SK-N-SH (cell line): ENCODE results near the gene C2orf42. TPM values are rescaled to one million over a fixed set of nuclear protein-coding genes. Genes with fewer than 3 reads are reported as not detected.

ENCODE experiments used
- CTCF ChIA-PET: fragments of 300-600, 350-600 bp; formaldehyde crosslinking; extraction: SDS; loops from one replicate; lab custom pipeline; 2021; lab: Yijun Ruan, JAX
- POLR2A ChIA-PET: fragments of 350-600 bp; sonication (Branson Sonifier 250); formaldehyde crosslinking; extraction: SDS; loops from one replicate; lab custom pipeline; 2020; ENCODE audit warnings: antibody characterized with exemption, inconsistent platforms; lab: Yijun Ruan, JAX
- DNase-seq: peaks from one replicate; pipeline ENCODE4 v3.0.0; 2012
- H2AFZ ChIP-seq: fragments of 200-600 bp; sonication (generic); 2 replicates; pipeline ENCODE4 v1.8.1; 2016; ENCODE audit warnings: antibody characterized with exemption, mild to moderate bottlenecking, low read depth
- H3F3A ChIP-seq: fragments of 200-600 bp; sonication (generic); replicated peaks from 2 replicates; pipeline ENCODE3; 2016; ENCODE audit warnings: antibody characterized with exemption, mild to moderate bottlenecking; ENCODE audit not compliant: insufficient read depth
- H3K27ac ChIP-seq, 2 experiments: fragments of 200-500 bp in 1 of 2; fragments of 200-600 bp in 1 of 2; sonication (Bioruptor generic) in 1 of 2; sonication (generic), shearing (Covaris generic) in 1 of 2; 2 replicates each; pipeline versions ENCODE4 v1.5.1 to v1.6.1; 2014 to 2016; ENCODE audit warnings: low read depth in 2 of 2, inconsistent platforms in 1 of 2, low read length in 1 of 2, mild to moderate bottlenecking in 1 of 2, mixed read lengths in 1 of 2
- H3K27me3 ChIP-seq: fragments of 200-600 bp; sonication (generic), shearing (Covaris generic); 2 replicates; pipeline ENCODE4 v1.6.1; 2016; ENCODE audit warnings: mixed run types; ENCODE audit not compliant: insufficient read depth
- H3K36me3 ChIP-seq, 2 experiments: fragments of 200-500 bp in 1 of 2; fragments of 200-600 bp in 1 of 2; sonication (Bioruptor generic) in 1 of 2; sonication (generic) in 1 of 2; replicated peaks in 1 of 2; 2 replicates each; pipeline versions ENCODE3 to v1.5.1; 2014 to 2016; ENCODE audit warnings: low read length in 1 of 2, mild to moderate bottlenecking in 1 of 2; ENCODE audit not compliant: insufficient read depth in 2 of 2, control insufficient read depth in 1 of 2
- H3K4me1 ChIP-seq, 2 experiments: fragments of 200-500 bp in 1 of 2; fragments of 200-600 bp in 1 of 2; sonication (Bioruptor generic) in 1 of 2; sonication (generic), shearing (Covaris generic) in 1 of 2; 2 replicates each; pipeline versions ENCODE4 v1.5.1 to v1.6.1; 2014 to 2016; ENCODE audit warnings: low read depth in 1 of 2, low read length in 1 of 2, mixed run types in 1 of 2; ENCODE audit not compliant: insufficient read depth in 2 of 2, control insufficient read depth in 1 of 2
- H3K4me2 ChIP-seq: fragments of 200-600 bp; sonication (generic), shearing (Covaris generic); 2 replicates; pipeline ENCODE4 v1.6.1; 2017; ENCODE audit warnings: mixed run types
- H3K4me3 ChIP-seq, 2 experiments: fragments of 200-500 bp in 1 of 2; fragments of 200-600 bp in 1 of 2; sonication (Bioruptor generic) in 1 of 2; sonication (generic), shearing (Covaris generic) in 1 of 2; 2 replicates each; pipeline versions ENCODE4 v1.5.1 to v1.8.1; 2014 to 2016; ENCODE audit warnings: low read depth in 2 of 2, inconsistent platforms in 1 of 2, low read length in 1 of 2, mild to moderate bottlenecking in 1 of 2, mixed read lengths in 1 of 2, moderate library complexity in 1 of 2
- H3K79me2 ChIP-seq: fragments of 200-600 bp; sonication (generic); 2 replicates; pipeline ENCODE4 v1.8.1; 2017; ENCODE audit warnings: mild to moderate bottlenecking; ENCODE audit not compliant: insufficient read depth
- H3K9ac ChIP-seq: fragments of 200-600 bp; sonication (generic); 2 replicates; pipeline ENCODE4 v1.6.1; 2017; ENCODE audit warnings: mixed run types
- H3K9me2 ChIP-seq: fragments of 200-600 bp; sonication (generic); 2 replicates; pipeline ENCODE4 v1.6.1; 2017; ENCODE audit warnings: mixed run types
- H3K9me3 ChIP-seq: fragments of 200-600 bp; sonication (generic); 2 replicates; pipeline ENCODE4 v1.6.1; 2017; ENCODE audit warnings: mixed run types, mild to moderate bottlenecking, moderate library complexity
- H4K20me1 ChIP-seq: fragments of 200-600 bp; sonication (generic); 2 replicates; pipeline ENCODE4 v1.6.1; 2017; ENCODE audit warnings: mild to moderate bottlenecking, mixed run types; ENCODE audit not compliant: insufficient read depth
- EP300 ChIP-seq, 2 experiments: IDR thresholded peaks; 2 replicates each; pipeline versions ENCODE4 v1.4.0 to v1.6.1; 2012; ENCODE audit warnings: borderline replicate concordance in 1 of 2, low read depth in 1 of 2, low read length in 1 of 2
- EZH2phosphoT487 ChIP-seq: fragments of 200-600 bp; sonication (generic); IDR thresholded peaks from 2 replicates; pipeline ENCODE4 v1.6.1; 2017; ENCODE audit warnings: low read depth, mixed run types, mild to moderate bottlenecking, antibody characterized with exemption, moderate library complexity, borderline replicate concordance
- FOXJ3 ChIP-seq: sonication (generic); formaldehyde crosslinking; IDR thresholded peaks from 2 replicates; pipeline ENCODE4 v1.5.1; 2020; ENCODE audit warnings: mild to moderate bottlenecking, missing genetic modification reagents
- JUND ChIP-seq: IDR thresholded peaks from 2 replicates; pipeline ENCODE4 v1.4.0; 2012
- NFIC ChIP-seq: IDR thresholded peaks from 2 replicates; pipeline ENCODE4 v1.4.0; 2012; ENCODE audit warnings: borderline replicate concordance
- NRF1 ChIP-seq: IDR thresholded peaks from 2 replicates; pipeline ENCODE4 v1.6.1; 2012; ENCODE audit warnings: low read depth, mild to moderate bottlenecking, low read length
- PBX3 ChIP-seq: IDR thresholded peaks from 2 replicates; pipeline ENCODE4; 2012
- POLR2AphosphoS5 ChIP-seq: IDR thresholded peaks from 2 replicates; pipeline ENCODE4 v1.6.1; 2012; ENCODE audit warnings: low read depth, low read length
- RAD21 ChIP-seq: IDR thresholded peaks from 2 replicates; pipeline ENCODE4 v1.6.1; 2012; ENCODE audit warnings: mild to moderate bottlenecking, low read length
- REST ChIP-seq: IDR thresholded peaks from 2 replicates; pipeline ENCODE4 v1.6.1; 2012; ENCODE audit warnings: mild to moderate bottlenecking, low read depth, low read length, moderate library complexity
- RXRA ChIP-seq: IDR thresholded peaks from 2 replicates; pipeline ENCODE4 v1.4.0; 2012; ENCODE audit warnings: low read depth, mild to moderate bottlenecking, borderline replicate concordance
- SMC3 ChIP-seq: IDR thresholded peaks from 2 replicates; pipeline ENCODE4 v1.6.1; 2012; ENCODE audit warnings: low read depth, low read length, improper control_type of control experiment
- TCF12 ChIP-seq: IDR thresholded peaks from 2 replicates; pipeline ENCODE4 v1.4.0; 2012
- TEAD4 ChIP-seq: IDR thresholded peaks from 2 replicates; pipeline ENCODE4 v1.4.0; 2012; ENCODE audit warnings: mild to moderate bottlenecking, borderline replicate concordance; ENCODE audit not compliant: insufficient read depth
- ZBTB33 ChIP-seq: IDR thresholded peaks from 2 replicates; pipeline ENCODE4 v1.4.0; 2012; ENCODE audit warnings: low read depth, borderline replicate concordance
- WGBS: methylation state at CpG from one replicate; pipeline ENCODE4 v1.1.6; 2017; ENCODE audit warnings: low lambda C conversion rate; 5-methylcytosine and 5-hydroxymethylcytosine counted together
- polyA plus RNA-seq, 3 experiments: library from polyadenylated mRNA; depleted of rRNA; stranded (reverse); fragments of >200 nt; gene quantifications; 2 replicates each; pipeline ENCODE4 v1.2.3, GENCODE V29; 2012
- TF ChIP-seq, protein P1 (sequence below): IDR thresholded peaks from 2 replicates; pipeline ENCODE4 v1.4.0; 2012; ENCODE audit warnings: low read depth
- TF ChIP-seq, protein P2 (sequence below): fragments of 150-350 bp; IDR thresholded peaks from 2 replicates; pipeline ENCODE4 v1.6.1; 2017; ENCODE audit warnings: antibody characterized with exemption, low read length, low read depth, borderline replicate concordance
- TF ChIP-seq, protein P3 (sequence below): fragments of 150-350 bp; IDR thresholded peaks from 2 replicates; pipeline ENCODE4 v1.6.1; 2016; ENCODE audit warnings: mild to moderate bottlenecking, low read depth, low read length
- TF ChIP-seq, protein P4 (sequence below): fragments of 200-600 bp; sonication (generic); IDR thresholded peaks from 2 replicates; pipeline ENCODE4 v1.6.1; 2017; ENCODE audit warnings: antibody characterized with exemption, mild to moderate bottlenecking, moderate library complexity

Gene C2orf42
- polyA plus RNA-seq, 1 of the 3 experiments (the other 2 are of a cell fraction), result 5.1 TPM

GRCh38 chr2:70199320-70199864, 8.6 kb upstream of the C2orf42 start:
- no peaks in the 10 kb centered on the region for H3K27me3 ChIP-seq
- H3K4me1 ChIP-seq, result no peaks in the 10 kb centered on the region
- no peaks in the 10 kb centered on the region for H4K20me1 ChIP-seq
- H3K9me2 ChIP-seq, result no peaks in the 10 kb centered on the region
- H2AFZ ChIP-seq, result no peak overlapping the region
- H3K4me2 ChIP-seq, result no peak overlapping the region
- H3K79me2 ChIP-seq, result no peaks in the 10 kb centered on the region
- DNase-seq, result no peak
- TF ChIP-seq SMC3, result no peak
- no peak for TF ChIP-seq REST
- TF ChIP-seq, protein P1, sequence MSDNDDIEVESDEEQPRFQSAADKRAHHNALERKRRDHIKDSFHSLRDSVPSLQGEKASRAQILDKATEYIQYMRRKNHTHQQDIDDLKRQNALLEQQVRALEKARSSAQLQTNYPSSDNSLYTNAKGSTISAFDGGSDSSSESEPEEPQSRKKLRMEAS, result no peak
- TF ChIP-seq EZH2phosphoT487, result no peak
- no peak for TF ChIP-seq FOXJ3
- TF ChIP-seq, protein P2, sequence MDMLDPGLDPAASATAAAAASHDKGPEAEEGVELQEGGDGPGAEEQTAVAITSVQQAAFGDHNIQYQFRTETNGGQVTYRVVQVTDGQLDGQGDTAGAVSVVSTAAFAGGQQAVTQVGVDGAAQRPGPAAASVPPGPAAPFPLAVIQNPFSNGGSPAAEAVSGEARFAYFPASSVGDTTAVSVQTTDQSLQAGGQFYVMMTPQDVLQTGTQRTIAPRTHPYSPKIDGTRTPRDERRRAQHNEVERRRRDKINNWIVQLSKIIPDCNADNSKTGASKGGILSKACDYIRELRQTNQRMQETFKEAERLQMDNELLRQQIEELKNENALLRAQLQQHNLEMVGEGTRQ, result no peak
- TF ChIP-seq, protein P3, sequence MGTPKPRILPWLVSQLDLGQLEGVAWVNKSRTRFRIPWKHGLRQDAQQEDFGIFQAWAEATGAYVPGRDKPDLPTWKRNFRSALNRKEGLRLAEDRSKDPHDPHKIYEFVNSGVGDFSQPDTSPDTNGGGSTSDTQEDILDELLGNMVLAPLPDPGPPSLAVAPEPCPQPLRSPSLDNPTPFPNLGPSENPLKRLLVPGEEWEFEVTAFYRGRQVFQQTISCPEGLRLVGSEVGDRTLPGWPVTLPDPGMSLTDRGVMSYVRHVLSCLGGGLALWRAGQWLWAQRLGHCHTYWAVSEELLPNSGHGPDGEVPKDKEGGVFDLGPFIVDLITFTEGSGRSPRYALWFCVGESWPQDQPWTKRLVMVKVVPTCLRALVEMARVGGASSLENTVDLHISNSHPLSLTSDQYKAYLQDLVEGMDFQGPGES, result no peak
- TF ChIP-seq, protein P4, sequence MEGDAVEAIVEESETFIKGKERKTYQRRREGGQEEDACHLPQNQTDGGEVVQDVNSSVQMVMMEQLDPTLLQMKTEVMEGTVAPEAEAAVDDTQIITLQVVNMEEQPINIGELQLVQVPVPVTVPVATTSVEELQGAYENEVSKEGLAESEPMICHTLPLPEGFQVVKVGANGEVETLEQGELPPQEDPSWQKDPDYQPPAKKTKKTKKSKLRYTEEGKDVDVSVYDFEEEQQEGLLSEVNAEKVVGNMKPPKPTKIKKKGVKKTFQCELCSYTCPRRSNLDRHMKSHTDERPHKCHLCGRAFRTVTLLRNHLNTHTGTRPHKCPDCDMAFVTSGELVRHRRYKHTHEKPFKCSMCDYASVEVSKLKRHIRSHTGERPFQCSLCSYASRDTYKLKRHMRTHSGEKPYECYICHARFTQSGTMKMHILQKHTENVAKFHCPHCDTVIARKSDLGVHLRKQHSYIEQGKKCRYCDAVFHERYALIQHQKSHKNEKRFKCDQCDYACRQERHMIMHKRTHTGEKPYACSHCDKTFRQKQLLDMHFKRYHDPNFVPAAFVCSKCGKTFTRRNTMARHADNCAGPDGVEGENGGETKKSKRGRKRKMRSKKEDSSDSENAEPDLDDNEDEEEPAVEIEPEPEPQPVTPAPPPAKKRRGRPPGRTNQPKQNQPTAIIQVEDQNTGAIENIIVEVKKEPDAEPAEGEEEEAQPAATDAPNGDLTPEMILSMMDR, result no peak
- TF ChIP-seq JUND, result no peak
- no peak for TF ChIP-seq POLR2AphosphoS5
- no peak for TF ChIP-seq RXRA
- no peak for TF ChIP-seq TEAD4
- TF ChIP-seq EP300 (IDR thresholded peaks at IDR 0.05; ENCODE audit: borderline replicate concordance in 1 of 2, low read depth in 1 of 2, low read length in 1 of 2), result no peak
- no peak for TF ChIP-seq NFIC
- no peak for TF ChIP-seq ZBTB33
- no peak for TF ChIP-seq RAD21
- no peak for TF ChIP-seq NRF1
- no peak for TF ChIP-seq PBX3
- TF ChIP-seq TCF12, result no peak
- no peak overlapping the region for H3K27ac ChIP-seq
- POLR2A ChIA-PET, result no interaction called here
- no peak overlapping the region for H3K4me3 ChIP-seq
- 55% methylated on average over 4 of the region's 4 CpGs for WGBS
- CTCF ChIA-PET, result interaction anchor here (1.3 kb wide), 1 partner anchor 9 kb away, joined by 7 read pairs; no protein-coding TSS in a partner anchor
- no peaks in the 10 kb centered on the region for H3K9me3 ChIP-seq
- H3K9ac ChIP-seq, result no peak overlapping the region
- H3F3A ChIP-seq, result peaks cover 3% of the 10 kb centered on the region
- H3K36me3 ChIP-seq, result no peaks in the 10 kb centered on the region
